ENCODE measurements around the gene STK24. TPM values are rescaled to one million over a fixed set of nuclear protein-coding genes. Genes with fewer than 3 reads are reported as not detected.

Gene STK24
- total RNA-seq, 2 experiments from 2014 or later = 60.4 to 88.7 TPM

DNA sequence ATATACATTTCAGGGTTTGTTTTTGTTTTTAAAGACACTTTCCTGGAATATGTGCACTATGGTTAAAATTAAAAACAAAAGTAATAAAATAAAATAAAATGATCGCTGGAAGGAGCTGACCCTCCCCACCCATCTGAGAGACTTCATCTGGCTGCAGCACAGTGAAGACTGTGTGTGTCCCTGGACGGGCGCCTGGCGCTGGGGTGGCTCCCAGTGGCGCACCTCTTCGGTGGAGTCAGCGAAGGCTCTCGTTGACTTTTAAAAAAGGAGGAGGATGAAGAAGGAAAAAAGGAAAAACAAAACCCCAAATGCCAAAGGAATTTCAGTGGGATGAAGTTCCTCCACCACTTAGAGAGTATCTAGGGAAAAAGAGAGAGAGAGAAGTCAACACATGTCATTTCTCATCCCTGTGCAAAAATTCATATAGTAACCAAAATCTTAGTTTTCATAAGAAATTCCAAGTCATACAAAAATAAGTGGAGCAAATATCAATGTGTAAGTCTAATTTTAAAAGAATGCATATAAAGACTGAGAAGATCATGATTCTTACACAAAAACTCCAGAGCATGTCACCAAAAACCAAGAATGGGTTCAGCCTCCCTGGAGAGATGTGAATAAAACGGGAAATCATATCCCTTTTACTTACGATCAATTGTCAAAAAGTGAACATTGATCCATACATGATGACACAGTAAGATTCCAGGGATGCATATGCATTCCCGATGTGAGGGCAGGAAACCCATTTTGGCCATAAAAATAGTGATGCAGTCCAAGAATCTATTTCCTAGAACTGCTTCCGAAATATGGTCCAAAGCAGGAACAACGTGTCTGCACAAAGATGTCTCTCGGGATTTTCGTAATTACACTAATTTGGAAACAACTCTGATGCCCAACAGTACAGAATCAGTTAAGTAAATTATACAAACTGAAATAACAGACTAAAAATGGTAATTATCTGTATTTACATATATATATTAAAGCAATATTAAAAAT lies 123.8 kb downstream of the STK24 start:
- no TSS peak for BruUV-seq (replicated peaks)
- no peaks in the 10 kb centered on the region for H3K9me3 ChIP-seq (ENCODE audit: low read length)
- ChIA-PET POLR2A (no interaction called here), CTCF (ENCODE audit: unreplicated experiment) (no interaction called here)
- no peaks in the 10 kb centered on the region for H4K20me1 ChIP-seq (ENCODE audit: insufficient read depth, low read length)
- no peaks in the 10 kb centered on the region for H3K79me2 ChIP-seq (ENCODE audit: insufficient read depth, low read depth, low read length)
- no peak for DNase-seq (ENCODE audit: low spot score)
- TF ChIP-seq EZH2phosphoT487 (IDR thresholded peaks at IDR 0.05; ENCODE audit: borderline replicate concordance, low read depth, low read length) = no peak
- TF ChIP-seq, protein P1, sequence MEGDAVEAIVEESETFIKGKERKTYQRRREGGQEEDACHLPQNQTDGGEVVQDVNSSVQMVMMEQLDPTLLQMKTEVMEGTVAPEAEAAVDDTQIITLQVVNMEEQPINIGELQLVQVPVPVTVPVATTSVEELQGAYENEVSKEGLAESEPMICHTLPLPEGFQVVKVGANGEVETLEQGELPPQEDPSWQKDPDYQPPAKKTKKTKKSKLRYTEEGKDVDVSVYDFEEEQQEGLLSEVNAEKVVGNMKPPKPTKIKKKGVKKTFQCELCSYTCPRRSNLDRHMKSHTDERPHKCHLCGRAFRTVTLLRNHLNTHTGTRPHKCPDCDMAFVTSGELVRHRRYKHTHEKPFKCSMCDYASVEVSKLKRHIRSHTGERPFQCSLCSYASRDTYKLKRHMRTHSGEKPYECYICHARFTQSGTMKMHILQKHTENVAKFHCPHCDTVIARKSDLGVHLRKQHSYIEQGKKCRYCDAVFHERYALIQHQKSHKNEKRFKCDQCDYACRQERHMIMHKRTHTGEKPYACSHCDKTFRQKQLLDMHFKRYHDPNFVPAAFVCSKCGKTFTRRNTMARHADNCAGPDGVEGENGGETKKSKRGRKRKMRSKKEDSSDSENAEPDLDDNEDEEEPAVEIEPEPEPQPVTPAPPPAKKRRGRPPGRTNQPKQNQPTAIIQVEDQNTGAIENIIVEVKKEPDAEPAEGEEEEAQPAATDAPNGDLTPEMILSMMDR (conservative IDR thresholded peaks at IDR 0.05; ENCODE audit: low read length) = no peak
- H3K4me2 ChIP-seq (ENCODE audit: low read length) = no peak overlapping the region
- no peaks in the 10 kb centered on the region for H3K9me2 ChIP-seq (ENCODE audit: insufficient read depth, low read length)
- H3K4me3 ChIP-seq (ENCODE audit: low read depth, low read length, poor library complexity, severe bottlenecking) = no peak overlapping the region
- peaks cover 29% of the 10 kb centered on the region; the same call in 1 of the 2 replicates for H3K36me3 ChIP-seq (ENCODE audit: insufficient read depth, low read length)
- H2AFZ ChIP-seq (ENCODE audit: low read length) = no peak overlapping the region
- H3K4me1 ChIP-seq (ENCODE audit: insufficient read depth, low read length, poor library complexity, severe bottlenecking) = peaks cover 17% of the 10 kb centered on the region
- intact Hi-C loops (cut with micrococcal nuclease; ENCODE audit: unreplicated experiment) = no loop called here
- H3K27ac ChIP-seq (ENCODE audit: low read depth, low read length, poor library complexity, severe bottlenecking) = no peak overlapping the region

DNA sequence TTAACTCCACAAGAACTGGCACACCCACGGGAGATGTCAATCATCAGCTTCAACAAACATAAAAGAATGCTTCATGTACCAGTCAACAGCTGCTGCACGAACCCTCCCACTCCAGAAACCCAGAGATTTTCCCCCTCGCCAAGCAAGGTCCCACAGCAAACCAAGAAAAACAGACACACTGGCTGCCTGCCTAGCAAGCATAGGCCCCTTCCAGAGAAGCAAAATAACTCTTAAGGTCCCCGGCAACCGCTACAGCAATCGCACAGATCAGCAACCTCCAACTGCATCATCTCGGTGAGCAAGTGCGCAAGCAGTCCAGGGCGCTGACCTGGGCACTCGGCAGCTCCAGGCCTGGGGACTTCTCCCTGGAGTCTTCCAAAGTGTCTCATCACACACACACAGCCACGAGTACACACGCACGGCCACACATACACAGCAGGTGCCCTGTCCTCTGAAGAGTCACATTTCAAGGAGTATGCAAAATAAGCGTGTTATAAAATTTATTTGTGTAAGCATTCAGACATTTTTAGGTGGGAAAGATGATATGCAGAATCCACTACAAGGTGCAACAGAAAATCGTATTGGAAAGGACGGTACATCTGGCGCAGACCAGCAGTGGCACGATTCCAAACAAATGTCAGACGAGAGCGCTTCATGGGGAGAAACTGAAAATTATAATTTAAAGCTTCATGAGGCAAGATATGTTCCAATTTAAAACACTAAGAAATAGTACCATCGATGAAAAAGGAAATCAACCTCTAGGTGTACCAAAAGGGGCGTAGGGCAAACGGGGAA lies 125.0 kb downstream of the STK24 start:
- Histone ChIP-seq H2AFZ (ENCODE audit: low read length) (no peak overlapping the region), H3K9me2 (ENCODE audit: insufficient read depth, low read length) (no peaks in the 10 kb centered on the region), H3K79me2 (ENCODE audit: insufficient read depth, low read depth, low read length) (no peaks in the 10 kb centered on the region), H3K4me1 (ENCODE audit: insufficient read depth, low read length, poor library complexity, severe bottlenecking) (peaks cover 17% of the 10 kb centered on the region), H3K9me3 (ENCODE audit: low read length) (no peaks in the 10 kb centered on the region), H3K36me3 (ENCODE audit: insufficient read depth, low read length) (peaks cover 23% of the 10 kb centered on the region; the same call in 1 of the 2 replicates), H3K4me3 (ENCODE audit: low read depth, low read length, poor library complexity, severe bottlenecking) (no peak overlapping the region), H3K4me2 (ENCODE audit: low read length) (no peak overlapping the region), H4K20me1 (ENCODE audit: insufficient read depth, low read length) (no peaks in the 10 kb centered on the region), H3K27ac (ENCODE audit: low read depth, low read length, poor library complexity, severe bottlenecking) (no peak overlapping the region)
- ChIA-PET POLR2A (no interaction called here), CTCF (ENCODE audit: unreplicated experiment) (no interaction called here)
- no peak for TF ChIP-seq EZH2phosphoT487 (IDR thresholded peaks at IDR 0.05; ENCODE audit: borderline replicate concordance, low read depth, low read length)
- TF ChIP-seq, protein P1 (conservative IDR thresholded peaks at IDR 0.05; ENCODE audit: low read length) = no peak
- no TSS peak for BruUV-seq (replicated peaks)
- DNase-seq (ENCODE audit: low spot score) = no peak
- intact Hi-C loops (cut with micrococcal nuclease; ENCODE audit: unreplicated experiment) = no loop called here

Measured in OCI-LY7 (cell line).